ENCODE data around the gene ITGB8. TPM values are rescaled to one million over a fixed set of nuclear protein-coding genes. Genes with fewer than 3 reads are reported as not detected.

ITGB8 gene
- total RNA-seq, 4 donors from 2014 or later, result 30.7 to 65.5 (median 57.5) TPM

DNA sequence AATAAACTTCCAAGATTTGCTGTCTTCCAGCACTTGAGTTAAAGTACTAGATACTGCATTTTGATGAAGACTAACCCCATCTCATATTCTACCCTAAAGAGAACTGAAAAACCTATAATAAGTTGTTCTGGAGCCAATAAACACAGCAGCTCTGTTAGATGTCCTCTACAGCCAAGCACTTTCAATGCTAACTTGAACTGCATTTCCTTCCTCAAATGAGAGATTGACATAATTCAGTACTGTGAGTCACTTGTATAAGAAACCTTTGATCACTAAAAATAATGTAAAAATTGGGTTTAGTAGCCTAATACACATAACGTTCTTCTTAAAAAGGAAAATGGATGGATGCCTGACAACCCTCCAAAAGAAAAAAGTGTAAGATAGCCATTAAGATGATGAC, 81.3 kb downstream of the ITGB8 start:
- Histone ChIP-seq H3K9me3 (no peaks in the 10 kb centered on the region), H3K4me1 (peaks cover 19% of the 10 kb centered on the region), H3K27me3 (no peaks in the 10 kb centered on the region), H3K36me3 (peaks cover 5% of the 10 kb centered on the region), H3K4me3 (no peak overlapping the region), H3K27ac (no peak overlapping the region)
- WGBS, result 59% methylated on average over 1 of the region's 1 CpG
- no peak for DNase-seq (ENCODE audit: low spot score in 2 of 2)
- TF ChIP-seq POLR2A (IDR thresholded peaks at IDR 0.05), result no peak
- TF ChIP-seq, protein P1, sequence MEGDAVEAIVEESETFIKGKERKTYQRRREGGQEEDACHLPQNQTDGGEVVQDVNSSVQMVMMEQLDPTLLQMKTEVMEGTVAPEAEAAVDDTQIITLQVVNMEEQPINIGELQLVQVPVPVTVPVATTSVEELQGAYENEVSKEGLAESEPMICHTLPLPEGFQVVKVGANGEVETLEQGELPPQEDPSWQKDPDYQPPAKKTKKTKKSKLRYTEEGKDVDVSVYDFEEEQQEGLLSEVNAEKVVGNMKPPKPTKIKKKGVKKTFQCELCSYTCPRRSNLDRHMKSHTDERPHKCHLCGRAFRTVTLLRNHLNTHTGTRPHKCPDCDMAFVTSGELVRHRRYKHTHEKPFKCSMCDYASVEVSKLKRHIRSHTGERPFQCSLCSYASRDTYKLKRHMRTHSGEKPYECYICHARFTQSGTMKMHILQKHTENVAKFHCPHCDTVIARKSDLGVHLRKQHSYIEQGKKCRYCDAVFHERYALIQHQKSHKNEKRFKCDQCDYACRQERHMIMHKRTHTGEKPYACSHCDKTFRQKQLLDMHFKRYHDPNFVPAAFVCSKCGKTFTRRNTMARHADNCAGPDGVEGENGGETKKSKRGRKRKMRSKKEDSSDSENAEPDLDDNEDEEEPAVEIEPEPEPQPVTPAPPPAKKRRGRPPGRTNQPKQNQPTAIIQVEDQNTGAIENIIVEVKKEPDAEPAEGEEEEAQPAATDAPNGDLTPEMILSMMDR (IDR thresholded peaks at IDR 0.05), result no peak
- TF ChIP-seq POLR2AphosphoS5 (IDR thresholded peaks at IDR 0.05), result no peak
- TF ChIP-seq EP300 (IDR thresholded peaks at IDR 0.05), result no peak

DNA sequence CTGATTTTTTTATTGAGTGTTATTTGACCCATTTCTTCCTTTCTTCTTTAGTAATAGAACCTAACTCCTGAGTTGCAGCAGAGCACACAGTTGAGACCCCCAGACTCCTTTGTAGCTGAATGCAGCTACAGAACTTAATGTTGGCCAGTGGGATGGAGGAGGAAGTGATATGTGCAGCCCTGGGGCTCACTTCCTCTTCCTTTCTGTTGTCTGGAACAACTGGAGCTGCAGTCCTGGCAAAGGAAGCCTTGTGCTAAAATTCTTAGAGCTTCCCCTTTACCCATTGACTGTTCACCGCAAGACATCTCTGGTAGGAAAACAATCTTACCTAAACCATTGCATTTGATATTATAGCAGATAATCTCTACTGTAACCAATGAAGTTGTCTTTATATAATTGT, 86.6 kb downstream of the ITGB8 start:
- Histone ChIP-seq H3K27me3 (no peaks in the 10 kb centered on the region), H3K9me3 (no peaks in the 10 kb centered on the region), H3K36me3 (no peaks in the 10 kb centered on the region), H3K4me1 (no peaks in the 10 kb centered on the region), H3K27ac (no peak overlapping the region), H3K4me3 (no peak overlapping the region)
- WGBS, result 93% methylated on average over 1 of the region's 1 CpG
- TF ChIP-seq, protein P1 (IDR thresholded peaks at IDR 0.05), result no peak
- TF ChIP-seq POLR2A (IDR thresholded peaks at IDR 0.05) (no peak), EP300 (IDR thresholded peaks at IDR 0.05) (no peak), POLR2AphosphoS5 (IDR thresholded peaks at IDR 0.05) (no peak)
- no peak for DNase-seq (ENCODE audit: low spot score in 2 of 2)

DNA sequence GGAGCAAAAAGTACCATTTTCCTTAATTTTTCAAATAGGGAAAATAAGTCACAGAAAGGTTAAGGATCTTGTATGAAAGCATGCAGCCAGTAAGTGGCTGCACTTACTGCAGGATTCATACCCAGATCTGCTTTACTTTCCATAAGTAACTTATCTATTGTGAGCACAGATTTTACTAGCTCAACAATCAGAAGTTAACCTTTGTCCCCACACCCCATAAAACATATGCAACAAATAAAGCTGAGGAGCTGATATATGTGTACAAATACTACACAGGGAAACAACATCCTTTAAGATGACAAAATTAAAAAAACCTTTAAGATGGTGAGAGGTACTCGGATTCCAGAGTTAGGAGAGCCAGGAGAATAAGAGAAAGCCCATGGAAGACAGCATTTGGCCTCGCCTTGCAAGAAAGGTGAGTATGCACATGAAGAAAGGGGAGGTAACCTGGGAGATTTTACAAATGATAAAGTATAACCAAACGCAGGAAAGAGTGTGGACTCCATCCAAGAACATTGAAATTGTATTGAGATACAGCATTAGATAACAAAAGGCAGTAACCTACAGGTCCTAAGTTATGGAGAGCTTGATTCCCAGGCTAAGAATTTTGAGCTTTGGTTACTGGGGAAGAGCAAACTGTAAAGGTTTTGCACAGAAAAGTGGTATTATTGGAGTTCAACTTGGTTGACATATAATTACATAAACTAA, 87.1 kb downstream of the ITGB8 start:
- H3K4me3 ChIP-seq, result no peak overlapping the region
- no peaks in the 10 kb centered on the region for H3K27me3 ChIP-seq
- H3K9me3 ChIP-seq, result no peaks in the 10 kb centered on the region
- H3K36me3 ChIP-seq, result no peaks in the 10 kb centered on the region
- no peak for DNase-seq (ENCODE audit: low spot score in 2 of 2)
- WGBS, result 50% methylated on average over 3 of the region's 3 CpGs
- H3K4me1 ChIP-seq, result no peaks in the 10 kb centered on the region
- H3K27ac ChIP-seq, result no peak overlapping the region
- TF ChIP-seq POLR2AphosphoS5 (IDR thresholded peaks at IDR 0.05) (no peak), EP300 (IDR thresholded peaks at IDR 0.05) (no peak), POLR2A (IDR thresholded peaks at IDR 0.05) (no peak)
- TF ChIP-seq, protein P1 (IDR thresholded peaks at IDR 0.05), result no peak

DNA sequence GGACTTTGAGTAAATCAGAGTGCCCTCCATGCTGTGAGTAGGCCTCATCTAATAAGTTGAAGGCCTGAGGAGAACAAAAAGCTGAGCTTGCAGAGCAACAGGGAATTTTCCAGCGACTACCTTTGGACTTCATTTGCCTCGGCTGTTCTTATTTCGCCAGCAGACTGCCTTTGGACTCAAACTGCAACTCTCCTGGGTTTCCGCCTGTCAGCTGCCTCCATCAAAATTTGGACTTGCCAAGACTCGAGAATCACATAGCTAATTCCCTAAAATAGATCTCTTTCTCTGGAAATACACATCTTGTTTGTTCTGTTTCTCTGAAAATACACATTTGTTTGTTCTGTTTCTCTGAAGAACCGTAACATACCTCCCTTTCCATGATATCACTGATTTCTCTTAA, 93.8 kb downstream of the ITGB8 start:
- TF ChIP-seq EP300 (IDR thresholded peaks at IDR 0.05) (no peak), POLR2AphosphoS5 (IDR thresholded peaks at IDR 0.05) (no peak), POLR2A (IDR thresholded peaks at IDR 0.05) (no peak)
- TF ChIP-seq, protein P1 (IDR thresholded peaks at IDR 0.05), result no peak
- Histone ChIP-seq H3K4me1 (no peaks in the 10 kb centered on the region), H3K9me3 (no peaks in the 10 kb centered on the region), H3K36me3 (no peaks in the 10 kb centered on the region), H3K4me3 (no peak overlapping the region), H3K27me3 (no peaks in the 10 kb centered on the region), H3K27ac (no peak overlapping the region)
- 90% methylated on average over 6 of the region's 6 CpGs for WGBS
- DNase-seq (ENCODE audit: low spot score in 2 of 2), result no peak

DNA sequence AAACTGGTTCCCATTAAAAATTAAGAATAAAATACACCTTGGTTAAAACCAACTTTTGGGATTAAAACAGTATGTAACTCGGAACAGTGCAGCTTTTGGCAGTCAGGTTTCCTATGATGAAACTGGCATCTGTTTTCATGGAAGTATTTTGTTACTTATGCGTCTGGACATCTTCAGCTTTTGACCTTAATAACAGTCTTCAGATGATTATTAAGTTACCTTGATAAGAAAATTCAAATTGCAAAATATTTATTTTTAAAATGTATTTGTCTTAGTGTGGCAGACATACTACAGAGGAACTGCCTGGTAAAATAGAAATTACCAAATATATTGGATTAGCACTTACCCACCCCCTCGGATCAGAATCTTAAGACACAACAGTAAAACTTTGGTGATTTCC, 100.0 kb downstream of the ITGB8 start:
- 81% methylated on average over 3 of the region's 3 CpGs for WGBS
- no peak for DNase-seq (ENCODE audit: low spot score in 2 of 2)
- Histone ChIP-seq H3K9me3 (no peaks in the 10 kb centered on the region), H3K27ac (no peak overlapping the region), H3K36me3 (no peaks in the 10 kb centered on the region), H3K4me3 (no peak overlapping the region), H3K4me1 (no peaks in the 10 kb centered on the region), H3K27me3 (no peaks in the 10 kb centered on the region)
- TF ChIP-seq EP300 (IDR thresholded peaks at IDR 0.05) (no peak), POLR2AphosphoS5 (IDR thresholded peaks at IDR 0.05) (no peak), POLR2A (IDR thresholded peaks at IDR 0.05) (no peak)
- TF ChIP-seq, protein P1 (IDR thresholded peaks at IDR 0.05), result no peak

Measured in suprapubic skin (tissue), 4 donors.